HepG2 (cell line): ENCODE measurements around the gene RAB11FIP5. TPM values are rescaled to one million over a fixed set of nuclear protein-coding genes. Genes with fewer than 3 reads are reported as not detected.

Experiments
- AKAP8 ChIP-seq: sonication (generic); formaldehyde crosslinking; IDR thresholded peaks from 2 replicates; pipeline ENCODE4 v1.5.1; 2020; ENCODE audit warnings: mild to moderate bottlenecking, missing genetic modification reagents
- BHLHE40 ChIP-seq: IDR thresholded peaks from 2 replicates; pipeline ENCODE4 v1.6.1; 2011; ENCODE audit warnings: low read length, improper control_type of control experiment
- CREB1 ChIP-seq, 2 experiments: fragments of 450-650 bp in 1 of 2; IDR thresholded peaks; 2 replicates each; pipeline ENCODE4 v1.6.1; 2016 to 2017; ENCODE audit warnings: control low read depth in 1 of 2, mild to moderate bottlenecking in 1 of 2, missing compliant biosample characterization in 1 of 2, missing genetic modification characterization in 1 of 2
- EEA1 ChIP-seq: sonication (generic); formaldehyde crosslinking; IDR thresholded peaks from 2 replicates; pipeline ENCODE4 v1.5.1; 2020; ENCODE audit warnings: mild to moderate bottlenecking, missing genetic modification reagents, borderline replicate concordance
- GABPB1 ChIP-seq: IDR thresholded peaks from 2 replicates; pipeline ENCODE4 v1.6.1; 2016; ENCODE audit warnings: mild to moderate bottlenecking, missing genetic modification reagents, moderate library complexity, missing compliant biosample characterization
- GATA4 ChIP-seq: sonication (generic); IDR thresholded peaks from 2 replicates; pipeline ENCODE4 v1.6.1; 2016; ENCODE audit warnings: antibody characterized with exemption, low read depth, borderline replicate concordance
- HIVEP1 ChIP-seq: sonication (generic); formaldehyde crosslinking; IDR thresholded peaks from 2 replicates; pipeline ENCODE4 v1.4.0; 2020; ENCODE audit warnings: mild to moderate bottlenecking, missing genetic modification reagents
- KMT2A ChIP-seq: sonication (generic); formaldehyde crosslinking; IDR thresholded peaks from 2 replicates; pipeline ENCODE4 v1.4.0; 2020; ENCODE audit warnings: missing genetic modification reagents
- SIX4 ChIP-seq: sonication (generic); formaldehyde crosslinking; IDR thresholded peaks from 2 replicates; pipeline ENCODE4 v1.4.0; 2020; ENCODE audit warnings: missing genetic modification reagents
- ZNF160 ChIP-seq: sonication (generic); formaldehyde crosslinking; IDR thresholded peaks from 2 replicates; pipeline ENCODE4 v1.8.0; 2022; ENCODE audit warnings: mild to moderate bottlenecking, inconsistent platforms, missing genetic modification reagents
- ZNF207 ChIP-seq: fragments of 450-650 bp; IDR thresholded peaks from 2 replicates; pipeline ENCODE4 v1.6.1; 2016; ENCODE audit warnings: antibody characterized with exemption, borderline replicate concordance
- ZNF225 ChIP-seq: sonication (generic); formaldehyde crosslinking; IDR thresholded peaks from 2 replicates; pipeline ENCODE4 v1.4.0; 2020; ENCODE audit warnings: mild to moderate bottlenecking, missing genetic modification reagents
- ZNF350 ChIP-seq: sonication (generic); formaldehyde crosslinking; IDR thresholded peaks from 2 replicates; pipeline ENCODE4 v1.4.0; 2020; ENCODE audit warnings: mild to moderate bottlenecking, low read depth, missing genetic modification reagents, borderline replicate concordance
- ZNF557 ChIP-seq: sonication (generic); formaldehyde crosslinking; IDR thresholded peaks from 2 replicates; pipeline ENCODE4 v1.4.0; 2020; ENCODE audit warnings: missing genetic modification reagents
- ZNF768 ChIP-seq: sonication (generic); formaldehyde crosslinking; IDR thresholded peaks from 2 replicates; pipeline ENCODE4 v1.4.0; 2020; ENCODE audit warnings: missing genetic modification reagents
- ZNF841 ChIP-seq: sonication (generic); formaldehyde crosslinking; IDR thresholded peaks from 2 replicates; pipeline ENCODE4 v1.8.1; 2023; ENCODE audit warnings: missing genetic modification reagents, borderline replicate concordance
- polyA plus RNA-seq, 8 experiments: library from polyadenylated mRNA; depleted of rRNA in 3 of 8; stranded (reverse) in 7 of 8; unstranded in 1 of 8; fragments of >200 nt; fragmentation: Illumina TruSeq in 4 of 8; extraction: Trizol in 4 of 8; gene quantifications; 2 replicates each; pipeline versions ENCODE4 v1.2.1 to v1.2.3, GENCODE V29; 2011 to 2016; ENCODE audit warnings: low read depth in 4 of 8, missing spikeins in 1 of 8, mixed read lengths in 1 of 8; ENCODE audit not compliant: insufficient read depth in 1 of 8
- total RNA-seq, 5 experiments: library from RNA; depleted of rRNA; stranded (reverse); fragments of >200 nt; fragmentation: Illumina TruSeq; extraction: Trizol; gene quantifications; 2 replicates each; pipeline ENCODE4 v1.2.3, GENCODE V29; 2016; ENCODE audit warnings: low read depth in 1 of 5
- TF ChIP-seq, protein P1 (sequence below): sonication (generic); formaldehyde crosslinking; conservative IDR thresholded peaks from 2 replicates; pipeline ENCODE4 v1.8.0; 2022; ENCODE audit warnings: missing genetic modification reagents
- TF ChIP-seq, protein P2 (sequence below): IDR thresholded peaks from 2 replicates; pipeline ENCODE4 v1.6.1; 2012; ENCODE audit warnings: low read depth, low read length, improper control_type of control experiment
- TF ChIP-seq, protein P3 (sequence below): sonication (generic); formaldehyde crosslinking; IDR thresholded peaks from 2 replicates; pipeline ENCODE4 v1.4.0; 2020; ENCODE audit warnings: missing genetic modification reagents, low read depth, mild to moderate bottlenecking, borderline replicate concordance
- TF ChIP-seq, protein P4 (sequence below): sonication (generic); formaldehyde crosslinking; IDR thresholded peaks from 2 replicates; pipeline ENCODE4 v1.4.0; 2020; ENCODE audit warnings: missing genetic modification reagents, borderline replicate concordance
- TF ChIP-seq, protein P5 (sequence below), 2 experiments: sonication (generic) in 1 of 2; formaldehyde crosslinking in 1 of 2; IDR thresholded peaks; 2 replicates each; pipeline versions ENCODE4 v1.4.0 to v1.6.1; 2018 to 2020; ENCODE audit warnings: missing genetic modification reagents in 2 of 2, borderline replicate concordance in 1 of 2, low read depth in 1 of 2, mild to moderate bottlenecking in 1 of 2, missing biosample characterization in 1 of 2

The RAB11FIP5 gene
- total and polyA plus RNA-seq, 2 of the 13 experiments (the other 11 are each of a cell fraction or from before 2014, with no cell fraction given) = 9.4 to 22.9 TPM

DNA sequence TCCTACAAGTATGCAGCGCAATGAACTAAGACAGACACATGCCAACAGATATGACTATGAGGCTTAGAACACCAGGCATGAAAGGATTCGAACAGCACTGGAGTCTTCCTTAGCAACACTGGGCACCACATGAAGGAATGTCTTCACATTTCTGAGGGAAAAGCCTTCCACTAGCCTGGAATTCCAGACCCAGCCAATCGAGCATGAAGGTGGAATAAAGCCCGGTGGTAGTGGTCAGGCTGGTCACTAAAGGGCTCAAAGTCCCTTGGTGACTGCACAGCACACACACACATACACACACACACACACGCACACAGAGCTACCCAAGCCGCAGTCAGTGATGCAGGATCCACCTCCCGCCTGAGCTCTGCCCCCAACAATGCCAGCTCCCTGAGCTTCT, 21.6 kb downstream of the RAB11FIP5 start (continued):
- TF ChIP-seq, protein P1, sequence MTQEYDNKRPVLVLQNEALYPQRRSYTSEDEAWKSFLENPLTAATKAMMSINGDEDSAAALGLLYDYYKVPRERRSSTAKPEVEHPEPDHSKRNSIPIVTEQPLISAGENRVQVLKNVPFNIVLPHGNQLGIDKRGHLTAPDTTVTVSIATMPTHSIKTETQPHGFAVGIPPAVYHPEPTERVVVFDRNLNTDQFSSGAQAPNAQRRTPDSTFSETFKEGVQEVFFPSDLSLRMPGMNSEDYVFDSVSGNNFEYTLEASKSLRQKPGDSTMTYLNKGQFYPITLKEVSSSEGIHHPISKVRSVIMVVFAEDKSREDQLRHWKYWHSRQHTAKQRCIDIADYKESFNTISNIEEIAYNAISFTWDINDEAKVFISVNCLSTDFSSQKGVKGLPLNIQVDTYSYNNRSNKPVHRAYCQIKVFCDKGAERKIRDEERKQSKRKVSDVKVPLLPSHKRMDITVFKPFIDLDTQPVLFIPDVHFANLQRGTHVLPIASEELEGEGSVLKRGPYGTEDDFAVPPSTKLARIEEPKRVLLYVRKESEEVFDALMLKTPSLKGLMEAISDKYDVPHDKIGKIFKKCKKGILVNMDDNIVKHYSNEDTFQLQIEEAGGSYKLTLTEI = no peak
- TF ChIP-seq ZNF350 (CRISPR knock-in tag) (no peak), HIVEP1 (no peak), GATA4 (no peak), ZNF160 (CRISPR knock-in tag) (0 out of 2 replicates have a peak, but pooled peaks have one; percentile 45), ZNF841 (CRISPR knock-in tag) (no peak), GABPB1 (CRISPR knock-in tag) (peak; percentile 27), BHLHE40 (peak; percentile 60; the same call in 1 of the 2 replicates), KMT2A (no peak), ZNF557 (CRISPR knock-in tag) (no peak), SIX4 (no peak), ZNF207 (no peak), AKAP8 (0 out of 2 replicates have a peak, but pooled peaks have one; percentile 42), ZNF225 (CRISPR knock-in tag) (no peak), ZNF768 (no peak), CREB1 (IDR thresholded peaks at IDR 0.05) (peak; percentile 69), CREB1 (CRISPR knock-in tag; IDR thresholded peaks at IDR 0.05) (peak; percentile 43; the same call in 1 of the 2 replicates), EEA1 (CRISPR knock-in tag) (no peak)
- TF ChIP-seq, protein P2, sequence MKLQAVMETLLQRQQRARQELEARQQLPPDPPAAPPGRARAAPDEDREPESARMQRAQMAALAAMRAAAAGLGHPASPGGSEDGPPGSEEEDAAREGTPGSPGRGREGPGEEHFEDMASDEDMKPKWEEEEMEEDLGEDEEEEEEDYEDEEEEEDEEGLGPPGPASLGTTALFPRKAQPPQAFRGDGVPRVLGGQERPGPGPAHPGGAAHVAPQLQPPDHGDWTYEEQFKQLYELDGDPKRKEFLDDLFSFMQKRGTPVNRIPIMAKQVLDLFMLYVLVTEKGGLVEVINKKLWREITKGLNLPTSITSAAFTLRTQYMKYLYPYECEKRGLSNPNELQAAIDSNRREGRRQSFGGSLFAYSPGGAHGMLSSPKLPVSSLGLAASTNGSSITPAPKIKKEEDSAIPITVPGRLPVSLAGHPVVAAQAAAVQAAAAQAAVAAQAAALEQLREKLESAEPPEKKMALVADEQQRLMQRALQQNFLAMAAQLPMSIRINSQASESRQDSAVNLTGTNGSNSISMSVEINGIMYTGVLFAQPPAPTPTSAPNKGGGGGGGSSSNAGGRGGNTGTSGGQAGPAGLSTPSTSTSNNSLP = peak; percentile 51; the same call in 1 of the 2 replicates
- TF ChIP-seq, protein P3, sequence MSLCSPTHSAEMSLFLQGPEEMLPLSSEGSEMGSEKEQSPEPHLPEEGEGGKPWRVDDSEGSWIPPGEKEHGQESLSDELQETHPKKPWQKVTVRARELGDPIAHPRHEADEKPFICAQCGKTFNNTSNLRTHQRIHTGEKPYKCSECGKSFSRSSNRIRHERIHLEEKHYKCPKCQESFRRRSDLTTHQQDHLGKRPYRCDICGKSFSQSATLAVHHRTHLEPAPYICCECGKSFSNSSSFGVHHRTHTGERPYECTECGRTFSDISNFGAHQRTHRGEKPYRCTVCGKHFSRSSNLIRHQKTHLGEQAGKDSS = 0 out of 2 replicates have a peak, but pooled peaks have one; percentile 30
- TF ChIP-seq, protein P4, sequence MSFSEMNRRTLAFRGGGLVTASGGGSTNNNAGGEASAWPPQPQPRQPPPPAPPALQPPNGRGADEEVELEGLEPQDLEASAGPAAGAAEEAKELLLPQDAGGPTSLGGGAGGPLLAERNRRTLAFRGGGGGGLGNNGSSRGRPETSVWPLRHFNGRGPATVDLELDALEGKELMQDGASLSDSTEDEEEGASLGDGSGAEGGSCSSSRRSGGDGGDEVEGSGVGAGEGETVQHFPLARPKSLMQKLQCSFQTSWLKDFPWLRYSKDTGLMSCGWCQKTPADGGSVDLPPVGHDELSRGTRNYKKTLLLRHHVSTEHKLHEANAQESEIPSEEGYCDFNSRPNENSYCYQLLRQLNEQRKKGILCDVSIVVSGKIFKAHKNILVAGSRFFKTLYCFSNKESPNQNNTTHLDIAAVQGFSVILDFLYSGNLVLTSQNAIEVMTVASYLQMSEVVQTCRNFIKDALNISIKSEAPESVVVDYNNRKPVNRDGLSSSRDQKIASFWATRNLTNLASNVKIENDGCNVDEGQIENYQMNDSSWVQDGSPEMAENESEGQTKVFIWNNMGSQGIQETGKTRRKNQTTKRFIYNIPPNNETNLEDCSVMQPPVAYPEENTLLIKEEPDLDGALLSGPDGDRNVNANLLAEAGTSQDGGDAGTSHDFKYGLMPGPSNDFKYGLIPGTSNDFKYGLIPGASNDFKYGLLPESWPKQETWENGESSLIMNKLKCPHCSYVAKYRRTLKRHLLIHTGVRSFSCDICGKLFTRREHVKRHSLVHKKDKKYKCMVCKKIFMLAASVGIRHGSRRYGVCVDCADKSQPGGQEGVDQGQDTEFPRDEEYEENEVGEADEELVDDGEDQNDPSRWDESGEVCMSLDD = no peak
- TF ChIP-seq, protein P5, sequence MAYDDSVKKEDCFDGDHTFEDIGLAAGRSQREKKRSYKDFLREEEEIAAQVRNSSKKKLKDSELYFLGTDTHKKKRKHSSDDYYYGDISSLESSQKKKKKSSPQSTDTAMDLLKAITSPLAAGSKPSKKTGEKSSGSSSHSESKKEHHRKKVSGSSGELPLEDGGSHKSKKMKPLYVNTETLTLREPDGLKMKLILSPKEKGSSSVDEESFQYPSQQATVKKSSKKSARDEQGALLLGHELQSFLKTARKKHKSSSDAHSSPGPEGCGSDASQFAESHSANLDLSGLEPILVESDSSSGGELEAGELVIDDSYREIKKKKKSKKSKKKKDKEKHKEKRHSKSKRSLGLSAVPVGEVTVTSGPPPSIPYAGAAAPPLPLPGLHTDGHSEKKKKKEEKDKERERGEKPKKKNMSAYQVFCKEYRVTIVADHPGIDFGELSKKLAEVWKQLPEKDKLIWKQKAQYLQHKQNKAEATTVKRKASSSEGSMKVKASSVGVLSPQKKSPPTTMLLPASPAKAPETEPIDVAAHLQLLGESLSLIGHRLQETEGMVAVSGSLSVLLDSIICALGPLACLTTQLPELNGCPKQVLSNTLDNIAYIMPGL (CRISPR knock-in tag; IDR thresholded peaks at IDR 0.05; ENCODE audit: borderline replicate concordance in 1 of 2, low read depth in 1 of 2) = 0 out of 4 replicates have a peak, but pooled peaks of 1 of the 2 experiments have one; percentile 31
